Esophagus (tissue), 2 donors: ENCODE data around the gene PCGF1. TPM values are rescaled to one million over a fixed set of nuclear protein-coding genes. Genes with fewer than 3 reads are reported as not detected.
A peak's percentile ranks its signal among the peaks of the same experiment; 100 is the strongest.

Experiments
- H3K27ac ChIP-seq, 2 donors: one replicate each; pipeline ENCODE4 v1.5.1; 2013; ENCODE audit warnings: low read depth in 2 of 2, mild to moderate bottlenecking in 2 of 2, inconsistent platforms in 1 of 2, low read length in 1 of 2, moderate library complexity in 1 of 2
- H3K27me3 ChIP-seq, 2 donors: one replicate each; pipeline ENCODE4 v1.6.1; 2013; ENCODE audit warnings: low read length in 2 of 2, control low read depth in 1 of 2, mild to moderate bottlenecking in 1 of 2; ENCODE audit not compliant: insufficient read depth in 2 of 2, control insufficient read depth in 1 of 2
- H3K36me3 ChIP-seq, 2 donors: one replicate each; pipeline ENCODE4 v1.6.1; 2013; ENCODE audit warnings: low read length in 1 of 2; ENCODE audit not compliant: control insufficient read depth in 2 of 2, insufficient read depth in 2 of 2
- H3K4me1 ChIP-seq, 2 donors: one replicate each; pipeline ENCODE4 v1.6.1; 2013; ENCODE audit warnings: low read length in 1 of 2; ENCODE audit not compliant: control insufficient read depth in 2 of 2, insufficient read depth in 2 of 2
- H3K4me3 ChIP-seq, 2 donors: one replicate each; pipeline ENCODE4 v1.5.1; 2013; ENCODE audit warnings: low read length in 2 of 2, mild to moderate bottlenecking in 2 of 2, low read depth in 1 of 2, moderate library complexity in 1 of 2
- H3K9me3 ChIP-seq, 2 donors: one replicate each; pipeline ENCODE4 v1.6.1; 2013; ENCODE audit warnings: mild to moderate bottlenecking in 2 of 2, low read depth in 1 of 2, low read length in 1 of 2, moderate library complexity in 1 of 2; ENCODE audit not compliant: control insufficient read depth in 2 of 2, insufficient read depth in 1 of 2
- WGBS, 2 donors: extraction: QIAGEN DNeasy Blood & Tissue Kit; methylation state at CpG; one replicate each; pipeline ENCODE4 v1.1.7; 2013; 5-methylcytosine and 5-hydroxymethylcytosine counted together
- polyA plus RNA-seq, 2 donors: library from polyadenylated mRNA; stranded (reverse); fragments of 200-250 nt; gene quantifications; one replicate each; pipeline ENCODE4 v1.2.3, GENCODE V29; 2013
- donor health status: healthy with polysubstance abuse.
- donor health status: Bipolar disorder and iron deficiency.

PCGF1 gene
- polyA plus RNA-seq, 2 donors = 16.1 to 18.2 TPM

DNA sequence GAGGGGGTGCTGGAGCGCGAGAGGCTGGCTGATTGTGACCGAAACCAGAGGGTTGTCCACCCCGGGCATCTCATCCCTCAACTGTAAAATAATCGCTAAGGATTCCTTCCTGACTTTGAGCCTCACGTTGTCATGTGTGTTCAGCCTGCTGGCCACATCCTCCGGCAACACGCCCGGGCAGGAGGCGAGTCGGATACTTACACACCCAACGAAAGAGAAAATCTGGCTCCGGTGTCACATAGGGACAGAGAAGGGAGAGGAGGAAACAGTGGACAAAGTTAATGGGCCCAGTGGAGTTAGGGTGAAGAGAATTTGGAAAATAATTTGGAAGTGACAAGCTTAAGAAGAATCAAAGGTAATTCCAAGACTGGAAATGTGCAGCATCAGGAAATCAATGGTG lies 9.2 kb upstream of the PCGF1 start:
- Histone ChIP-seq H3K9me3 (peaks cover 0 to 8% of the 10 kb centered on the region in 2 donors), H3K36me3 (no peaks in the 10 kb centered on the region), H3K27ac (no peak overlapping the region), H3K4me3 (peak overlapping the region in 1 of 2 donors; percentile 20), H3K4me1 (peaks cover 18 to 20% of the 10 kb centered on the region in 2 donors), H3K27me3 (peaks cover 4 to 34% of the 10 kb centered on the region in 2 donors)
- 62 to 67% methylated on average over 13 of the region's 13 CpGs for WGBS, 2 donors

DNA sequence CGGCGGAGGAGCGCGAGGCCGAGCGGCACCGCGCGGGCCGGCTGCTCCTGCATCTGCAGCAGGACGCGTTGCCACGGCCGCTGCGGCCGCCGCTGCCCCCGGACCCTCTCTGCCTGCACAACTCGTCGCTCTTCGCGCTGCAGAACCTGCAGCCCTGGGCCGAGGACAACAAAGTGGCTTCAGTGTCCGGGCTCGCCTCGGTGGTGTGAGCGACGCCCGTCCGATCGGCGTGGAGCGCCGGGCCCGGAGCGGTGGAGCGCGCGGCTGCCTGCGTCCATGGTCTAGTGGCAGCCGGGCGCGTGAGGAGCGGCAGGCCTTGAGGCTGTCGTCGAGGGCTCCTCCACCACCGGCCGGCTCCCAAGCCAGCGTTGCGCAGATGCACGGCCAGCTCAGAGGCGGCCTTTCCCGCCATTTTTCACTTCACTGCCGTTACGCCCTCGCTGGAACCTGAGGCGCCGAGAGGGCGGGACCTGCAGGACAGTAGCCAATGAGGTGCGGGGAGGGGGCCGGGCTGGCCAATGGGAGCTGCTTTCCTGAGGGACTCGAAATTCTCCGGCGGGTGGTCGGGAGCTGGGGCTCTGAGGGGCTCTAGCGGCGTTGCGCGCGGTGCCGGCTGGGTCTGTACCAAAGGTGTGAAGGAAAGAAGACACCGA lies 8.6 kb upstream of the PCGF1 start:
- H3K4me3 ChIP-seq = peak overlapping the region; percentile 20 to 24

DNA sequence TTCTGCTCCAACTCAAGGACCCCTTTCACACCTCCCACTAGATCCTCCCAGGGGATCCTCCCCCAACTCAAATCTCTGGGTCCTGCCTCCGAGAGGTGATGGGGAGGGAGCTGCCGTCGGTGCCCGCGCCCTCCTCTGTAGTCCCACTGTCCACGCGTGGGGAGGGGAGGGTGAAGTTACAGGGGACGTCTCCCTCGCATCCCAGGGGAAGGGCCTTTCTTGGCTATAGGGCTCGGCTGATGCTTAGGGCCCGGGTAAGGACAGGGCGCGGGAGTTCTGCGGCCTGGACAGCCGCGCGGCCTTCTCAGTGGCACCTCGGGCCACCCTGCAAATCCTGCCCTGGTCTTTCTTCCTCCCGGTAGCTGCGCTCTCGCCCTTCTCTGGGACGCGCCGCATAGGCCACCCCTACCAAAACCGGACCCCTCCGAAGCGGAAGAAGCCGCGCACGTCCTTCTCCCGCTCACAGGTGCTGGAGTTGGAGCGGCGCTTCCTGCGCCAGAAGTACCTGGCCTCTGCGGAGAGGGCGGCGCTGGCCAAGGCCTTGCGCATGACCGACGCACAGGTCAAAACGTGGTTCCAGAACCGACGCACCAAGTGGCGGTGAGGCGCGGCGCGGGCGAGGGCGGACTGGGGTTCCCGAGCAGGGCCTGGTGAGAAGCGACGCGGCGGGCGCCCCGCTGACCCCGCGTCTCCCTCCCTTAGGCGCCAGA lies 7.9 kb upstream of the PCGF1 start:
- WGBS, 2 donors = 6 to 7% methylated on average over 59 to 60 of the region's 60 CpGs
- no peaks in the 10 kb centered on the region for H3K36me3 ChIP-seq
- no peak overlapping the region for H3K27ac ChIP-seq
- H3K4me1 ChIP-seq = peaks cover 18 to 20% of the 10 kb centered on the region in 2 donors
- H3K4me3 ChIP-seq = peak overlapping the region; percentile 13 to 20
- H3K9me3 ChIP-seq = peaks cover 0 to 8% of the 10 kb centered on the region in 2 donors
- peaks cover 4 to 34% of the 10 kb centered on the region in 2 donors for H3K27me3 ChIP-seq

More for the DNA sequence above, 8.6 kb upstream of the PCGF1 start:
- Histone ChIP-seq H3K36me3 (no peaks in the 10 kb centered on the region), H3K9me3 (peaks cover 0 to 8% of the 10 kb centered on the region in 2 donors), H3K27ac (no peak overlapping the region), H3K4me1 (peaks cover 18 to 20% of the 10 kb centered on the region in 2 donors), H3K27me3 (peaks cover 4 to 34% of the 10 kb centered on the region in 2 donors)
- WGBS, 2 donors = 7 to 11% methylated on average over 70 to 72 of the region's 72 CpGs

DNA sequence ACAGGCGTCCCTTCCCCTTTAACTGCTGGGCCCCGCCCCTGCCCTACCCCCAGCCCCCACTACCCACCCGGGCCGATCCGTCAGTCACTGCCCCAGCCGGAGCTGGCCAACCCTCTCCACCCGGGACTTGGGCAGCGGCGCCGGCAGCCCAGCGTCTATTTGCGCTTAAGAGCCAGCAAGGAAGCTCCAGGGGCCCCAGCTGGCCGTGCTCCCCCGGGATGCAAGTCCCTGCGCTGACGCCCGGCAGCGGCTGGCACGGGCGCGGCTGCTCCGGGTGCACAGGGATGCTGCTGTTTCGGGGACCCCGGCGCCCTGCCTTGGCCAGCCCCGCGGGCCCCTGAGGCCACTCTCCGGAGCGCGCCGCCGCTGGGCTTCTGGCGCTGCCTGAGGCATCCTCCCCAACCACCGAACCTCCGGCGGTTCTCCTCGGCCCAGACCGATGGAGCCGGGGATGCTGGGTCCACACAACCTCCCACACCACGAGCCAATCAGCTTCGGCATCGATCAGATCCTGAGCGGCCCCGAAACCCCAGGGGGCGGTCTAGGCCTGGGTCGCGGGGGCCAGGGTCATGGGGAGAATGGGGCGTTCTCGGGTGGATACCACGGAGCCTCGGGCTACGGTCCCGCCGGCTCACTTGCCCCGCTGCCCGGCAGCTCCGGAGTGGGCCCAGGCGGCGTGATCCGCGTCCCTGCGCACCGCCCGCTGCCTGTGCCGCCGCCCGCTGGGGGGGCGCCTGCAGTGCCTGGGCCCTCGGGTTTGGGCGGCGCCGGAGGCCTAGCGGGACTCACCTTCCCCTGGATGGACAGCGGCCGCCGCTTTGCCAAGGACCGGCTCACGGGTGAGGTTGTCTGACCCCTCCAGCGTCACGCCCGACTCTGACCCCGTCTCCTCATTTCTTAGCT lies 7.1 kb upstream of the PCGF1 start, which contains the start of gene TLX2:
TSS of gene TLX2 (plus strand) at position 83 of the 903 bp plus-strand sequence. CDS start at position 440, 357 bp downstream.
- Histone ChIP-seq H3K27ac (no peak within 1 kb of the TSS), H3K9me3 (peaks cover 0 to 8% of the 10 kb centered on the region in 2 donors), H3K4me1 (peaks cover 18 to 20% of the 10 kb centered on the region in 2 donors), H3K4me3 (no peak within 1 kb of the TSS), H3K36me3 (no peaks in the 10 kb centered on the region), H3K27me3 (peaks cover 4 to 34% of the 10 kb centered on the region in 2 donors)
- WGBS, 2 donors = 4% methylated on average over 69 to 82 of the region's 82 CpGs

DNA sequence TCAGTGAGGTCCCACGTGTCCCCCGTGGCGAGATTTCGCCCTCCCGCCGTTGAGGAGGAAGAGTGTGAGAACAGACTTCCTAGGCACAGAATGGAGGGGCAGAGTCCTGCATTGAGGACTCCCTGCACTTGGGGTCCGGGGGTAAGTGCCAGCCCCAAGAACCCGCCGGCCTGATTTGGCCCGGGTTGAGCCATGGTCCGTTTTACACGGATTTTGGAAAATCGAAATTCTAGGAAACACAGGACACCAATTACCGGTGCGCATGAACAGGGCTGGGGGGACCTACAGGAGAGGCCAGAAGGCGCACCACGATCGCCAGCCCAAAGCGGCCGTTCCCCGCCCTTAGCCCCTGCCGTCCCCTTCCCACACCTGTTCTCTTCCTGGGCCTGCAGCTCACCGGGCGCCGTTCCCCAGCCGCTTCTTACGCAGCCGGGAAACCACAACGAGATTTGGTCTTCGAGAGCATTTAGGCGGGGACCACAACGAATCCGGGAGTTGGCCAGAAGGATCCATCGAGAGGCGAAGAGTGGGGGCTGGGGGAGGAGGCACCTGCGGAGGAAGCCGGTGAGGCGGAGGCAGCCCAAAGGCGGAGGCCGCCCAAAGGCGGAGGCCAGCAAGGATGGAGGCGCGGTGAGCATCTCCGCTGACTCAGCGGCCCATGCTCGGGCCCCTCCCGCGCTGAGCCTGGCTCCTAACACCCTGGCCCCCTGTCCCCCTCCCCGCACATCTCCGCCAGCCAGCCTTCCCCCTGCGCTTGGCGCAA lies 6.3 kb upstream of the PCGF1 start:
- Histone ChIP-seq H3K4me1 (peaks cover 18 to 20% of the 10 kb centered on the region in 2 donors), H3K36me3 (no peaks in the 10 kb centered on the region), H3K4me3 (no peak overlapping the region), H3K27ac (no peak overlapping the region), H3K9me3 (peaks cover 0 to 8% of the 10 kb centered on the region in 2 donors), H3K27me3 (peaks cover 4 to 34% of the 10 kb centered on the region in 2 donors)
- WGBS, 2 donors = 8 to 10% methylated on average over 46 to 52 of the region's 52 CpGs

DNA sequence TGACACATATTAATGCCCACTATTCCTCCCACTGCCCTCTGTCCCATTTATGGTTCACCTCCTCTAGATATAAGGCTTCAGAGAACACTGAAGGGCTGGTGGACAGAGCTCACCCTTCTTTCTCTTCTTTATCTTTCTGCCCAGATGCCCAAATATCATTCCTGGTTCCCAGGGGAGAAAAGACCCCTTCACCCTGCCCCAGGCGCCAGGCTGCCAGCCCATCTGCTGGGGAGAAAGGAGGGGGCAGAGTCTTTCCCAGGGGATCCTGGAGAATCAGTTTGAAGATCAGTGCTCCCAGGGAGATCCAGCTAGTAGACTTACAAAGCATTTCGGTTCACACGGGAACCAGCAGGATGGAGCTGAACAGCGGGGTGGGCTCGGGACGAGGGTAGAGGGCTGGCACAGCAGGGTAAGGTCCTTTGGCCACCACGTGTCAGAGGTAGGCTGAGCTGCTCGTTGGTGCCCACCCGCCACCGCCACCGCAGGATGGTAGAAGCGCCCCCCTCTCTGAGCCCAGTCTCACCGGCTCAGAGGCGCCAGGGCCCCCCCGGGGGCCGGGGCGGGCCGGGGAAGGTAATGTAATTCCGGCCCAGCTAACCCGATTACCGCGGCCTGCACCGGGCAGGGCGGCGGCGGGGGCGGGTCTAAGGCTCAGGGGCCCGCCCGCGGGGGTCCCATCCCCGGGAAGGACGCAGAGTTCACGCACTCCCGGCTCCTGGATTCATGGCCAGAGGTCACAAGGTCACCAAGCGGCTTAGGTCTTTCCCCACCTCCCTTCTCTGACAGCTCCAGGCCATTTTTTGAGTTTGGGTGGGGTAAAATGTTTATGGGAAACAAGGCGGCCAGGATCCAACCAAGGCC lies 5.5 kb upstream of the PCGF1 start:
- Histone ChIP-seq H3K27ac (no peak overlapping the region), H3K9me3 (peaks cover 0 to 8% of the 10 kb centered on the region in 2 donors), H3K36me3 (no peaks in the 10 kb centered on the region), H3K4me3 (no peak overlapping the region), H3K27me3 (peaks cover 4 to 34% of the 10 kb centered on the region in 2 donors), H3K4me1 (peaks cover 18 to 20% of the 10 kb centered on the region in 2 donors)
- WGBS, 2 donors = 13% methylated on average over 35 to 36 of the region's 36 CpGs

DNA sequence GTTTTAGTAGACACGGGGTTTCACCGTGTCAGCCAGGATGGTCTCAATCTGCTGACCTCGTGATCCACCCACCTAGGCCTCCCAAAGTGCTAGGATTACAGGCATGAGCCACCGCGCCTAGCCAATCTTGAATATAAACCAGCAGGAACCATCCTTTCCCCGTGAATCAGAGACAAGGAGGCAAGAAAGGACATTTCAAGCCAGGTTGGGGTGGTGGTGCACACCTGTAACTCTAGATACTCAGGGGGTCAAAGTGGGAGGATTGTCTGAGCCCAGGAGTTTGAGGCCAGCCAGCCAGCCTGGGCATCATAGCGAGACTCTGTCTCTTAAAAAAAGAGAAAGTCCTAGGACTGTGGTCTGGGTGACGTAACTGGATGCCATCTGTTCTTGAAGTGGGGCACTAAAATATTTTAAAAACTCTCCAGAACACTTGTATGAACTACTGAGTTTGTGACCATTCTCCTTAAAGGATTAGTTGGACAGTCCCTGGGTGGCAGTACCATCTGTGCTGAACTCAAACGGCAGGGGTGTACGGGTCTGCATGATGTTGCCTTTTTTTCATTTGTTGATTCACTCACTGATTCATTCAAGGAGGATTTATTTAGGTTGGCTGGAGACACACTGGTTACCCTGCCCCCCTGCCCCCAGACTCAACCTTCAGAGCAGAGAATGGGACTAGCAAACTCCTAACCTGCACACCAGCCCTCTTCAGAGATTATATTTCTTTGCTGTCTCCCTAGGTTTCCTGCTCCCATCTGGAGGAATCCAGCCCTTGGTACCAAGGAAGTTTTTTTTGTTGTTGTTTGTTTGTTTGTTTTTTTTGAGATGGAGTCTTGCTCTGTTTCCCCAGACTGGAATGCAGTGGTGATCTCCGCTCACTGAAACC lies 3.9 kb upstream of the PCGF1 start:
- Histone ChIP-seq H3K27ac (no peak overlapping the region), H3K4me1 (peaks cover 18 to 22% of the 10 kb centered on the region in 2 donors), H3K27me3 (peaks cover 4 to 30% of the 10 kb centered on the region in 2 donors), H3K9me3 (peaks cover 0 to 8% of the 10 kb centered on the region in 2 donors), H3K36me3 (no peaks in the 10 kb centered on the region), H3K4me3 (no peak overlapping the region)
- WGBS, 2 donors = 40 to 44% methylated on average over 11 of the region's 11 CpGs
